ENCODE data around the gene MMP15. TPM values are rescaled to one million over a fixed set of nuclear protein-coding genes. Genes with fewer than 3 reads are reported as not detected.

Gene MMP15
- total and polyA plus RNA-seq, 2 of the 13 experiments (the other 11 are each of a cell fraction or from before 2014, with no cell fraction given) = 35.2 to 44.9 TPM

- intact Hi-C loops (cut with micrococcal nuclease; ENCODE audit: unreplicated experiment) (no loop called here), in situ Hi-C loops (cut with HindIII; ENCODE audit: extremely low pct_ligation_motif_present, low pct_unique_long_range_greater_than_20kb) (no loop called here)
- TF ChIP-seq JARID2 (CRISPR knock-in tag; IDR thresholded peaks at IDR 0.05; ENCODE audit: insufficient replicate concordance) (no peak), ZNF282 (IDR thresholded peaks at IDR 0.05; ENCODE audit: partially characterized antibody) (no peak), JUN (CRISPR knock-in tag; IDR thresholded peaks at IDR 0.05) (no peak), ZNF160 (CRISPR knock-in tag; IDR thresholded peaks at IDR 0.05) (no peak), ARNT (IDR thresholded peaks at IDR 0.05) (no peak), ZC3H13 (CRISPR knock-in tag; IDR thresholded peaks at IDR 0.05) (no peak), SRSF4 (IDR thresholded peaks at IDR 0.05; ENCODE audit: low read depth, low read length, poor library complexity, severe bottlenecking) (no peak), ARNTL (CRISPR knock-in tag; IDR thresholded peaks at IDR 0.05) (no peak), ZNF235 (CRISPR knock-in tag; IDR thresholded peaks at IDR 0.05; ENCODE audit: borderline replicate concordance) (no peak), ZNF382 (CRISPR knock-in tag; IDR thresholded peaks at IDR 0.05; ENCODE audit: borderline replicate concordance) (no peak), ZSCAN9 (CRISPR knock-in tag; IDR thresholded peaks at IDR 0.05; ENCODE audit: borderline replicate concordance) (no peak)
- Histone ChIP-seq H3K9me3 (ENCODE audit: low read length) (no peaks in the 10 kb centered on the region), H4K20me1 (ENCODE audit: insufficient read depth, low read length) (no peaks in the 10 kb centered on the region), H3K27ac (ENCODE audit: extremely low read length, insufficient read depth, low read length) (no peak overlapping the region), H3K9ac (ENCODE audit: insufficient read depth, low read depth, low read length) (no peak overlapping the region), H3K4me2 (ENCODE audit: low read depth, low read length) (no peak overlapping the region), H3K36me3 (replicated peaks in 1 of 2; ENCODE audit: control insufficient read depth in 1 of 2, insufficient read depth in 2 of 2, low read length in 2 of 2) (no peaks in the 10 kb centered on the region), H3K79me2 (ENCODE audit: insufficient read depth, low read length) (no peaks in the 10 kb centered on the region), H3K4me1 (ENCODE audit: insufficient read depth, low read length) (no peaks in the 10 kb centered on the region), H2AFZ (ENCODE audit: low read length) (no peak overlapping the region), H3K4me3 (replicated peaks in 1 of 3; ENCODE audit: insufficient read depth in 1 of 3, low read depth in 2 of 3, low read length in 3 of 3) (no peak overlapping the region), H3K27me3 (ENCODE audit: control insufficient read depth in 1 of 2, insufficient read depth in 2 of 2, low read length in 2 of 2) (peaks cover 3 to 6% of the 10 kb centered on the region in 2 experiments; a peak in 2 of 5 replicates)
- WGBS (ENCODE audit: low lambda C conversion rate) = 74% methylated on average over 10 of the region's 11 CpGs
- FAIRE-seq (no peak), ATAC-seq (no peak), DNase-seq (ENCODE audit: low spot score) (no peak)
- CTCF ChIA-PET (ENCODE audit: low intra/inter-chr PET ratio, low total read pairs) = no interaction called here
- POLR2A ChIA-PET = no interaction called here
- BruUV-seq (replicated peaks) = no TSS peak
Observed at GRCh38 chr16:58085171-58085570, 59.6 kb downstream of the MMP15 start.

Data from HepG2 (cell line).